ENCODE data around the gene NT5DC3.
A peak's percentile ranks its signal among the peaks of the same experiment; 100 is the strongest.

NT5DC3 gene

GRCh38 chr12:103875666-103876065 is 34.6 kb upstream of the NT5DC3 start:
- Histone ChIP-seq H3K27ac (ENCODE audit: insufficient read depth in 1 of 2, low read depth in 1 of 2, low read length in 2 of 2, poor library complexity in 1 of 2, severe bottlenecking in 2 of 2) (no peak overlapping the region), H3K4me1 (ENCODE audit: control extremely low read depth in 1 of 4, control insufficient read depth in 4 of 4, insufficient read depth in 4 of 4, low read length in 3 of 4) (peaks cover 4 to 22% (median 11%) of the 10 kb centered on the region in 4 experiments), H3K27me3 (replicated peaks in 2 of 5; ENCODE audit: control insufficient read depth in 4 of 5, insufficient read depth in 5 of 5, low read length in 4 of 5) (no peaks in the 10 kb centered on the region), H3K36me3 (ENCODE audit: control insufficient read depth in 4 of 4, insufficient read depth in 4 of 4, low read length in 3 of 4) (no peaks in the 10 kb centered on the region), H3K4me3 (ENCODE audit: control insufficient read depth in 1 of 7, extremely low read depth in 1 of 7, insufficient read depth in 4 of 7, low read depth in 2 of 7, low read length in 6 of 7) (no peak overlapping the region), H3K9me3 (ENCODE audit: control extremely low read depth in 1 of 5, control insufficient read depth in 4 of 5, insufficient read depth in 2 of 5, low read depth in 1 of 5, low read length in 4 of 5) (no peaks in the 10 kb centered on the region)
- ChIA-PET CTCF (interaction anchor here (0.7 kb wide), 1 partner anchor 29 kb away, joined by 3 read pairs; no protein-coding TSS in a partner anchor), POLR2A (no interaction called here)
- DNase-seq: peak in 1 of 3 donors; percentile 23
- WGBS (ENCODE audit: insufficient coverage): no CpG with 5 or more reads among the region's 1 CpG

GRCh38 chr12:103868215-103868614 is 27.2 kb upstream of the NT5DC3 start:
- Histone ChIP-seq H3K27me3 (replicated peaks in 2 of 5; ENCODE audit: control insufficient read depth in 4 of 5, insufficient read depth in 5 of 5, low read length in 4 of 5) (no peaks in the 10 kb centered on the region), H3K4me3 (ENCODE audit: control insufficient read depth in 1 of 7, extremely low read depth in 1 of 7, insufficient read depth in 4 of 7, low read depth in 2 of 7, low read length in 6 of 7) (no peak overlapping the region), H3K9me3 (ENCODE audit: control extremely low read depth in 1 of 5, control insufficient read depth in 4 of 5, insufficient read depth in 2 of 5, low read depth in 1 of 5, low read length in 4 of 5) (no peaks in the 10 kb centered on the region), H3K4me1 (ENCODE audit: control extremely low read depth in 1 of 4, control insufficient read depth in 4 of 4, insufficient read depth in 4 of 4, low read length in 3 of 4) (no peaks in the 10 kb centered on the region), H3K27ac (ENCODE audit: insufficient read depth in 1 of 2, low read depth in 1 of 2, low read length in 2 of 2, poor library complexity in 1 of 2, severe bottlenecking in 2 of 2) (no peak overlapping the region), H3K36me3 (ENCODE audit: control insufficient read depth in 4 of 4, insufficient read depth in 4 of 4, low read length in 3 of 4) (no peaks in the 10 kb centered on the region)
- CTCF ChIA-PET: interaction anchor here (0.7 to 5.3 kb wide), 6 partner anchors 13 to 297 kb away, joined by 3 to 72 read pairs (median 4); no protein-coding TSS in a partner anchor
- POLR2A ChIA-PET: interaction anchor here (0.7 kb wide), 1 partner anchor 1031 kb away, joined by 3 read pairs; no protein-coding TSS in a partner anchor
- no peak for DNase-seq

GRCh38 chr12:103865151-103865730 is 24.2 kb upstream of the NT5DC3 start:
- no peak overlapping the region for H3K4me3 ChIP-seq (ENCODE audit: control insufficient read depth in 1 of 7, extremely low read depth in 1 of 7, insufficient read depth in 4 of 7, low read depth in 2 of 7, low read length in 6 of 7)
- no peak overlapping the region for H3K27ac ChIP-seq (ENCODE audit: insufficient read depth in 1 of 2, low read depth in 1 of 2, low read length in 2 of 2, poor library complexity in 1 of 2, severe bottlenecking in 2 of 2)
- H3K9me3 ChIP-seq (ENCODE audit: control extremely low read depth in 1 of 5, control insufficient read depth in 4 of 5, insufficient read depth in 2 of 5, low read depth in 1 of 5, low read length in 4 of 5): no peaks in the 10 kb centered on the region
- POLR2A ChIA-PET: no interaction called here
- H3K4me1 ChIP-seq (ENCODE audit: control extremely low read depth in 1 of 4, control insufficient read depth in 4 of 4, insufficient read depth in 4 of 4, low read length in 3 of 4): no peaks in the 10 kb centered on the region
- CTCF ChIA-PET: interaction anchor here (1.1 to 3.0 kb wide), 4 partner anchors 8 to 279 kb away, joined by 3 to 16 read pairs (median 4); partner anchors contain the start of gene STAB2
- 80% methylated on average over 1 of the region's 2 CpGs for WGBS (ENCODE audit: insufficient coverage)
- no peaks in the 10 kb centered on the region for H3K36me3 ChIP-seq (ENCODE audit: control insufficient read depth in 4 of 4, insufficient read depth in 4 of 4, low read length in 3 of 4)
- H3K27me3 ChIP-seq (replicated peaks in 2 of 5; ENCODE audit: control insufficient read depth in 4 of 5, insufficient read depth in 5 of 5, low read length in 4 of 5): no peaks in the 10 kb centered on the region
- no peak for DNase-seq

- ChIA-PET POLR2A (no interaction called here), CTCF (interaction anchor here (0.7 to 3.0 kb wide), 7 partner anchors 8 to 288 kb away, joined by 3 to 16 read pairs (median 3); partner anchors contain the start of gene STAB2)
- Histone ChIP-seq H3K4me3 (ENCODE audit: control insufficient read depth in 1 of 7, extremely low read depth in 1 of 7, insufficient read depth in 4 of 7, low read depth in 2 of 7, low read length in 6 of 7) (no peak overlapping the region), H3K27me3 (replicated peaks in 2 of 5; ENCODE audit: control insufficient read depth in 4 of 5, insufficient read depth in 5 of 5, low read length in 4 of 5) (peaks cover 0 to 2% (median 0%) of the 10 kb centered on the region in 5 experiments), H3K9me3 (ENCODE audit: control extremely low read depth in 1 of 5, control insufficient read depth in 4 of 5, insufficient read depth in 2 of 5, low read depth in 1 of 5, low read length in 4 of 5) (no peaks in the 10 kb centered on the region), H3K27ac (ENCODE audit: insufficient read depth in 1 of 2, low read depth in 1 of 2, low read length in 2 of 2, poor library complexity in 1 of 2, severe bottlenecking in 2 of 2) (no peak overlapping the region), H3K36me3 (ENCODE audit: control insufficient read depth in 4 of 4, insufficient read depth in 4 of 4, low read length in 3 of 4) (no peaks in the 10 kb centered on the region), H3K4me1 (ENCODE audit: control extremely low read depth in 1 of 4, control insufficient read depth in 4 of 4, insufficient read depth in 4 of 4, low read length in 3 of 4) (no peaks in the 10 kb centered on the region)
- WGBS (ENCODE audit: insufficient coverage): 94% methylated on average over 6 of the region's 6 CpGs
- no peak for DNase-seq
Measured at GRCh38 chr12:103864710-103865109, 23.7 kb upstream of the NT5DC3 start.

GRCh38 chr12:103858953-103859601 is 18.0 kb upstream of the NT5DC3 start:
- ChIA-PET CTCF (no interaction called here), POLR2A (no interaction called here)
- H3K27me3 ChIP-seq (replicated peaks in 2 of 5; ENCODE audit: control insufficient read depth in 4 of 5, insufficient read depth in 5 of 5, low read length in 4 of 5): peaks cover 0 to 2% (median 0%) of the 10 kb centered on the region in 5 experiments
- 86% methylated on average over 9 of the region's 10 CpGs for WGBS (ENCODE audit: insufficient coverage)
- no peak overlapping the region for H3K27ac ChIP-seq (ENCODE audit: insufficient read depth in 1 of 2, low read depth in 1 of 2, low read length in 2 of 2, poor library complexity in 1 of 2, severe bottlenecking in 2 of 2)
- no peaks in the 10 kb centered on the region for H3K4me1 ChIP-seq (ENCODE audit: control extremely low read depth in 1 of 4, control insufficient read depth in 4 of 4, insufficient read depth in 4 of 4, low read length in 3 of 4)
- H3K9me3 ChIP-seq (ENCODE audit: control extremely low read depth in 1 of 5, control insufficient read depth in 4 of 5, insufficient read depth in 2 of 5, low read depth in 1 of 5, low read length in 4 of 5): no peaks in the 10 kb centered on the region
- H3K36me3 ChIP-seq (ENCODE audit: control insufficient read depth in 4 of 4, insufficient read depth in 4 of 4, low read length in 3 of 4): no peaks in the 10 kb centered on the region
- no peak for DNase-seq
- H3K4me3 ChIP-seq (ENCODE audit: control insufficient read depth in 1 of 7, extremely low read depth in 1 of 7, insufficient read depth in 4 of 7, low read depth in 2 of 7, low read length in 6 of 7): no peak overlapping the region

GRCh38 chr12:103858335-103858734 is 17.3 kb upstream of the NT5DC3 start:
- no peaks in the 10 kb centered on the region for H3K9me3 ChIP-seq (ENCODE audit: control extremely low read depth in 1 of 5, control insufficient read depth in 4 of 5, insufficient read depth in 2 of 5, low read depth in 1 of 5, low read length in 4 of 5)
- POLR2A ChIA-PET: no interaction called here
- 100% methylated on average over 7 of the region's 8 CpGs for WGBS (ENCODE audit: insufficient coverage)
- H3K4me1 ChIP-seq (ENCODE audit: control extremely low read depth in 1 of 4, control insufficient read depth in 4 of 4, insufficient read depth in 4 of 4, low read length in 3 of 4): no peaks in the 10 kb centered on the region
- DNase-seq: no peak
- H3K27me3 ChIP-seq (replicated peaks in 2 of 5; ENCODE audit: control insufficient read depth in 4 of 5, insufficient read depth in 5 of 5, low read length in 4 of 5): peaks cover 0 to 2% (median 0%) of the 10 kb centered on the region in 5 experiments
- CTCF ChIA-PET: interaction anchor here (1.7 kb wide), 1 partner anchor 11 kb away, joined by 4 read pairs; no protein-coding TSS in a partner anchor
- H3K36me3 ChIP-seq (ENCODE audit: control insufficient read depth in 4 of 4, insufficient read depth in 4 of 4, low read length in 3 of 4): no peaks in the 10 kb centered on the region
- H3K4me3 ChIP-seq (ENCODE audit: control insufficient read depth in 1 of 7, extremely low read depth in 1 of 7, insufficient read depth in 4 of 7, low read depth in 2 of 7, low read length in 6 of 7): no peak overlapping the region
- no peak overlapping the region for H3K27ac ChIP-seq (ENCODE audit: insufficient read depth in 1 of 2, low read depth in 1 of 2, low read length in 2 of 2, poor library complexity in 1 of 2, severe bottlenecking in 2 of 2)

GRCh38 chr12:103857164-103857563 is 16.1 kb upstream of the NT5DC3 start:
- ChIA-PET CTCF (interaction anchor here (0.7 to 1.7 kb wide), 3 partner anchors 8 to 14 kb away, joined by 3 to 4 read pairs (median 3); no protein-coding TSS in a partner anchor), POLR2A (no interaction called here)
- H3K27me3 ChIP-seq (replicated peaks in 2 of 5; ENCODE audit: control insufficient read depth in 4 of 5, insufficient read depth in 5 of 5, low read length in 4 of 5): peaks cover 0 to 2% (median 0%) of the 10 kb centered on the region in 5 experiments
- no peaks in the 10 kb centered on the region for H3K36me3 ChIP-seq (ENCODE audit: control insufficient read depth in 4 of 4, insufficient read depth in 4 of 4, low read length in 3 of 4)
- peaks cover 0 to 5% (median 0%) of the 10 kb centered on the region in 4 experiments for H3K4me1 ChIP-seq (ENCODE audit: control extremely low read depth in 1 of 4, control insufficient read depth in 4 of 4, insufficient read depth in 4 of 4, low read length in 3 of 4)
- no peak for DNase-seq
- no peaks in the 10 kb centered on the region for H3K9me3 ChIP-seq (ENCODE audit: control extremely low read depth in 1 of 5, control insufficient read depth in 4 of 5, insufficient read depth in 2 of 5, low read depth in 1 of 5, low read length in 4 of 5)
- no peak overlapping the region for H3K4me3 ChIP-seq (ENCODE audit: control insufficient read depth in 1 of 7, extremely low read depth in 1 of 7, insufficient read depth in 4 of 7, low read depth in 2 of 7, low read length in 6 of 7)
- H3K27ac ChIP-seq (ENCODE audit: insufficient read depth in 1 of 2, low read depth in 1 of 2, low read length in 2 of 2, poor library complexity in 1 of 2, severe bottlenecking in 2 of 2): no peak overlapping the region
- WGBS (ENCODE audit: insufficient coverage): 90% methylated on average over 1 of the region's 2 CpGs
